GM12875 (cell line): ENCODE data around the gene TRAPPC2.
"Not testable (repeated sequence)": the region's sequence is repeated elsewhere in the genome, so short reads cannot be mapped to it uniquely, and the experiment has no call there.

Source experiments
- H3K4me3 ChIP-seq: one replicate; pipeline ENCODE4 v1.5.1; 2011; ENCODE audit warnings: low read depth, low read length, control low read depth
- TF ChIP-seq, protein P1 (sequence below): IDR thresholded peaks from 2 replicates; pipeline ENCODE4 v1.5.1; 2011; ENCODE audit warnings: low read depth, mild to moderate bottlenecking, control low read depth, inconsistent platforms, low read length, moderate library complexity, borderline replicate concordance; ENCODE audit not compliant: insufficient read depth

TRAPPC2 gene

DNA sequence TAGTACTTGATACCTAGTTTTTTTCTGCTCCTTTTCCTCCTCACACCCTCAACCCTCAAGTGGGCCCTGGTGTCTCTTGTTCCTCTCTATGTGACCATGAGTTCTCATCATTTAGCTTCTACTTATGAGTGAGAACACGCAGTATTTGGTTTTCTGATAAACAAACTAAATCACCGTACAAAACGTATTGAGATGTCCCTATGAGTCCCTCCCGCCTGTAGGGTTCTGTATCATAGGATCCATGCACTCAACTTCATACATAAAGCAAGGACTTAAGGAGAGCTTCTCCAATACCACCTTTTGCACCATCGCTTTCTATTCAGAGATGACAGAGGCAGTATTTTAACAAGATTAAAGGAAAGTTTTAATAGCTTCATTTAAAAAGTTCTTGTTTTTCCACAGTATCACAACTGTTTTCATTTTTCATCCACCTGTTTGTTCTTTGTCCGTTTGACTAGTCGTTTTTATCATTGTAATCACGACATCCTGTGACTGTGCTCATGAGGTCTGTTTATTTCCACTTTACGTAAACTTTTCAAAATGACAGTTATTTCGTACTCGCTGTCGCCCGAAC is 45.9 kb downstream of the TRAPPC2 start:
- TF ChIP-seq, protein P1, sequence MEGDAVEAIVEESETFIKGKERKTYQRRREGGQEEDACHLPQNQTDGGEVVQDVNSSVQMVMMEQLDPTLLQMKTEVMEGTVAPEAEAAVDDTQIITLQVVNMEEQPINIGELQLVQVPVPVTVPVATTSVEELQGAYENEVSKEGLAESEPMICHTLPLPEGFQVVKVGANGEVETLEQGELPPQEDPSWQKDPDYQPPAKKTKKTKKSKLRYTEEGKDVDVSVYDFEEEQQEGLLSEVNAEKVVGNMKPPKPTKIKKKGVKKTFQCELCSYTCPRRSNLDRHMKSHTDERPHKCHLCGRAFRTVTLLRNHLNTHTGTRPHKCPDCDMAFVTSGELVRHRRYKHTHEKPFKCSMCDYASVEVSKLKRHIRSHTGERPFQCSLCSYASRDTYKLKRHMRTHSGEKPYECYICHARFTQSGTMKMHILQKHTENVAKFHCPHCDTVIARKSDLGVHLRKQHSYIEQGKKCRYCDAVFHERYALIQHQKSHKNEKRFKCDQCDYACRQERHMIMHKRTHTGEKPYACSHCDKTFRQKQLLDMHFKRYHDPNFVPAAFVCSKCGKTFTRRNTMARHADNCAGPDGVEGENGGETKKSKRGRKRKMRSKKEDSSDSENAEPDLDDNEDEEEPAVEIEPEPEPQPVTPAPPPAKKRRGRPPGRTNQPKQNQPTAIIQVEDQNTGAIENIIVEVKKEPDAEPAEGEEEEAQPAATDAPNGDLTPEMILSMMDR, result no peak

DNA sequence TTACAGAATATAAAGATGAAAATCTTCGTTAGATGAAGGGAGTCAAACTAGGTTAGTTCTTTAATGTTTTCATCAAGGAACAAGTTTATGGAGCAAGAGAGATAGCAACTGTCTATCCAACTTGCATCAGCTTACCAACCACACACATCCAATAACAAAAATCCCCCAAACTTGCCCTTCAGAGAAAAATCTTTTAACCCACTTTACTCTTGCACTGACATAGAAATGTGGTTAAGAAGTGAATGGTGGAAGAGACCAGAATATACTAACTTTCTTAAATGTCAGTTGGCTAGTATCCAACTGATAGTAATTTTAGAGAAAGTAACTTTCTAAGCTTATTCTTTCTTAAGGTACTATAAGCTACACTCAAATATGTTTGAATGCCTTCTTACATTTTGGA is 47.2 kb downstream of the TRAPPC2 start:
- H3K4me3 ChIP-seq, result no peak overlapping the region
- TF ChIP-seq, protein P1, result no peak

More for the DNA sequence above, 45.9 kb downstream of the TRAPPC2 start:
- H3K4me3 ChIP-seq, result peak overlapping the region; percentile 93

DNA sequence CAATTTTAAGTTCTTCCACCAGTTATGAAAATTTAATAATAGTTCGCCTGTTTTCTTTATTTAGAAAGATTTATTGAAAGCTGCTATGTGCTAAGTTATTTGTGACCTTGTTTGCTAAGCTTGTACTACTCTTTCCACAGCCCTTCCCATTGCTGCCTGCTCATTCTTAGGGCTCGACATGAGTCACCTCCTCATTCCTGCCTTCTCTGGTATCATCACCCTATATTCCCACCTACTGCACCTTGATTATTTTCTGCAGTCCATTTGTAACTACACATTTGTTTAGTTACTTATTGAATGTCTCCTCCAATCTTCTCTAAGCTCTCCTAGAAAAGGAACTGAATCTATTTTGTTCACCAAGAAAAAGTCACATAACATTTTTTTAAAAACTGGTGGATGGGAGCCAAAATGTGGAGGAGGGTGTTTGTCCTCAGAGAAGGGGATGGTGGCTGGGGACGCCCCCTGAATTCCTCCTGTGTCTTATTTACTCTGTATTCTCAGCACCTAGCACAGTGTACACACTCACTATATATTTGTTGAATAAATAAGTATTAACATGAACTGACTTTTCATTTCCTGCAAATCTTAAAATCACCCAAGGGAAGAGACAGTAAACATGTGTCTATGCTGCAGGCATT is 49.2 kb downstream of the TRAPPC2 start:
- H3K4me3 ChIP-seq, result no peak overlapping the region
- TF ChIP-seq, protein P1, result no peak

DNA sequence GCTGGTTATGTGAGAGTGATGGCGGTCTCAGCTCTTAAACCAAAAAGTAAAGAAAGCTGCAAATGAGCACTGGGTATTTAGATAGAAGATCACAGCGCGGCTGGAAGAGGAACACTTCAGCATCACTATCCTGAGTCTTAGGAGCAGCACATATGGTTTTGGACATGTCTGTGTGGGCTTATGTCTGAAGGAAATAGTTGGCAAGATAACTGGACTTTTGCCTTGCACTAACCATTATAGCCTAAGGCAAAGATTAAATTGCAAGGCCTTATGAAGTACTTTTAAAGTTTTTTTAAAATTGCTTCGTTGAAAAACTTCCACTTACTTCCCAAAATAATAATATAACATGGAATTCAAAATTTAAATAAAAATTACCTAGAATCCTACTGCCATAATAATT is 50.1 kb downstream of the TRAPPC2 start:
- TF ChIP-seq, protein P1, result no peak
- H3K4me3 ChIP-seq, result no peak overlapping the region

DNA sequence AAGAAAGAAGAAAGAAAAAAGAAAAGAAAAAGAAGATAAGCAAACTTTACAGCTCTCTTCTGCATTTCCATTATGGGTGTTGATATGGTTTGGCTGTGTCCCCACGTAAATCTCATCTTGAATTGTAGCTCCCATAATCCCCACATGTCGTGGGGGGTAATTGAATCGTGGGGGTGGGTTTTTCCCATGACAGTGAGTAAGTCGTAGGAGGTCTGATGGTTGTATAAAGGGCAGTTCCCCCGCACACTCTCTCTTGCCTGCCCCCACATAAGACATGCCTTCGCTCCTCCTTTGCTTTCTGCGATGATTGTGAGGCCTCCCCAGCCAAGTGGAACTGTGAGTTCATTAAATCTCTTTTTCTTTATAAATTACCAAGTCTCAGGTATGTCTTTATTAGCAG is 52.8 kb downstream of the TRAPPC2 start:
- no peak overlapping the region for H3K4me3 ChIP-seq
- TF ChIP-seq, protein P1, result no peak

DNA sequence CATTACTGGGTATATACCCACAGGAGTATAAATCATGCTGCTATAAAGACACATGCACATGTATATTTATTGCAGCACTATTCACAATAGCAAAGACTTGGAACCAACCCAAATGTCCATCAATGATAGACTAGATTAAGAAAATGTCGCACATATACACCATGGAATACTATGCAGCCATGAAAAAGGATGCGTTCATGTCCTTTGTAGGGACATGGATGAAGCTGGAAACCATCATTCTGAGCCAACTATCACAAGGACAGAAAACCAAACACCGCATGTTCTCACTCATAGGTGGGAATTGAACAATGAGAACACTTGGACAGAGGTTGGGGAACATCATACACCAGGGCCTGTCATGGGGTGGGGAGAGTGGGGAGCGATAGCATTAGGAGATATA is 54.7 kb downstream of the TRAPPC2 start:
- H3K4me3 ChIP-seq, result not testable (repeated sequence)

DNA sequence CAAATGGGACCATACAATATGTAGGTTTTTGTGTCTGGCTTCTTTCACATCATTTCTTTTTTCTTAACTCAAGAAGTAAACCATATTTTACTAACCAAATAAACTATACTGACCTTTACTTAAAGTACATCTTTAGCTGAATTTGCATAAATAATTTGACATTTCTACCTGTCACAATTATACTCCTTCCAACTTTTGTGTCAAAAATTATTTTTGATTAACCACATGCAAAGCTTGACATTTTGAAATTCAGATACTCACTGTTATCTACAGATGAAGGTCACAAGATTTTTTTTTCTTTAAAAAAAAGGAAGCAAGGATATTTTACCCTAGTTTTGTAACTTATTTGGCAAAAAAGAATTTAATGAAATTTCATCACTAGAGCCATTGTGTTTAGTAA is 57.5 kb downstream of the TRAPPC2 start:
- TF ChIP-seq, protein P1, result no peak
- H3K4me3 ChIP-seq, result no peak overlapping the region
